ENCODE results near the gene FUT8.

DNA sequence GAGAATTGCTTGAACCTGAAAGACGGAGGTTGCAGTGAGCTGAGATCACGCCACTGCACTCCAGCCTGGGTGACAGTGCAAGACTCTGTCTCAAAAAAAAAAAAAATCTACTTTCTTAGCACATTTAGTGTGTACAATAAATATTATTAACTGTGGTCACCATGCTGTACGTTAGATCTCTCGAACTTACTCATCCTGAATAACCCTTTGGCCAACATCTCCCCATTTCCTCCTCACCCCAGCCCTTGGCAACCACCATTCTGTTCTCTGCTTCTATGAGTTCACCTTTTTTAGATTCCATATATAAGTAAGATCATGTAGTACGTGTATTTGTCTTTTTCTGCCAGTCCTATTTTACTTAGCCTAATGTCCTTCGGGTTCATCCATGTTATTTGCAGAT, 13.4 kb downstream of the FUT8 start:
- TF ChIP-seq, protein P1, sequence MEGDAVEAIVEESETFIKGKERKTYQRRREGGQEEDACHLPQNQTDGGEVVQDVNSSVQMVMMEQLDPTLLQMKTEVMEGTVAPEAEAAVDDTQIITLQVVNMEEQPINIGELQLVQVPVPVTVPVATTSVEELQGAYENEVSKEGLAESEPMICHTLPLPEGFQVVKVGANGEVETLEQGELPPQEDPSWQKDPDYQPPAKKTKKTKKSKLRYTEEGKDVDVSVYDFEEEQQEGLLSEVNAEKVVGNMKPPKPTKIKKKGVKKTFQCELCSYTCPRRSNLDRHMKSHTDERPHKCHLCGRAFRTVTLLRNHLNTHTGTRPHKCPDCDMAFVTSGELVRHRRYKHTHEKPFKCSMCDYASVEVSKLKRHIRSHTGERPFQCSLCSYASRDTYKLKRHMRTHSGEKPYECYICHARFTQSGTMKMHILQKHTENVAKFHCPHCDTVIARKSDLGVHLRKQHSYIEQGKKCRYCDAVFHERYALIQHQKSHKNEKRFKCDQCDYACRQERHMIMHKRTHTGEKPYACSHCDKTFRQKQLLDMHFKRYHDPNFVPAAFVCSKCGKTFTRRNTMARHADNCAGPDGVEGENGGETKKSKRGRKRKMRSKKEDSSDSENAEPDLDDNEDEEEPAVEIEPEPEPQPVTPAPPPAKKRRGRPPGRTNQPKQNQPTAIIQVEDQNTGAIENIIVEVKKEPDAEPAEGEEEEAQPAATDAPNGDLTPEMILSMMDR (conservative IDR thresholded peaks at IDR 0.05; ENCODE audit: low read length), result no peak
- no peak for TF ChIP-seq EZH2phosphoT487 (IDR thresholded peaks at IDR 0.05; ENCODE audit: borderline replicate concordance)

Measured in Loucy (cell line).